HG03457 (cell line): Measurements from ENCODE around the gene ARL4D.
"Not testable (repeated sequence)": the region's sequence is repeated elsewhere in the genome, so short reads cannot be mapped to it uniquely, and the experiment has no call there.

Source experiments
- ATAC-seq: cut with Tn5 transposase; IDR thresholded peaks from one replicate; pipeline ENCODE4 v1.9.1; 2021; ENCODE audit warnings: moderate number of reproducible peaks; ENCODE audit not compliant: unreplicated experiment

Gene ARL4D

DNA sequence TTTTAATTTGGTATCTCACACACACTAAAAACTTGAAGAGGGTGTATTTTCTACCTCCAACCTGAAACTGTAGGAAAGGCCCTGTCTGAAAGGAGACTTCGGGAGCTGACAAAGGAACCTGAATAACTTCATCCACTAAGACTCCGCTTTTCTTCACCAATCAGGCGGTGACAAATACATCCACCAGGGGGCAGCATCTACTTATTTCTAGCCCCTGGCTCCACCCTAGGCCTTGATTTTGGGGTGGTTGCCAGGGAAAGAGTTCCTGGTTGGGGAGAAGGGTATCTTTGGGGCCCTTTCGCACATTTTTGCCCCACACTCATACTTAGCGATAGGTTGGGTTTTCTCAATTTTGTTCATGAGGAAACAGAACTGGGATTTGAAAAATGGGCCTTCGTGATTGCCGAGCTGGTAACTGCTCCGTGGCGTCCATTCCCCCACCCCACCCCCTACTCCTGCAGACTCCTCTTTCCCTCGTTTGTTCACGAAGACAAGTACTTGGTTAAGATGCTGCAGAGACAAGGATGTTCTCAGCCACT, 4.8 kb upstream of the ARL4D start:
- no peak for ATAC-seq

DNA sequence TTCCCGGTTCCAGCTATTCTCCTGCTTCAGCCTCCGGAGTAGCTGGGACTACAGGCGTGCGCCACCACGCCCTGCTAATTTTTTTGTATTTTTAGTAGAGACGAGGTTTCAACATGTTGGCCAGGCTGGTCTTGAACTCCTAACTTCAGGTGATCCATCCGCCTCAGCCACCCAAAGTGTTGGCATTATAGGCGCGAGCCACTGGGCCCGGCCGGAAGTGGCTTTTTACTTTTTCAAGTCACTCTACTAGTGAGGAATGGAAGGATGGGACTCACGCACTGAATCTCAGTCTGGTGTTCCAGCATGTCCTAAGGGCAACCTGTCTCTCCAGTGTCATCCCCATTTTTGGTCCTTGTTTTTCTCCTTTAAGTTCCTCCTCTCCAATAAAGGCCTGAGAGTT, 4.1 kb upstream of the ARL4D start:
- ATAC-seq: not testable (repeated sequence)

DNA sequence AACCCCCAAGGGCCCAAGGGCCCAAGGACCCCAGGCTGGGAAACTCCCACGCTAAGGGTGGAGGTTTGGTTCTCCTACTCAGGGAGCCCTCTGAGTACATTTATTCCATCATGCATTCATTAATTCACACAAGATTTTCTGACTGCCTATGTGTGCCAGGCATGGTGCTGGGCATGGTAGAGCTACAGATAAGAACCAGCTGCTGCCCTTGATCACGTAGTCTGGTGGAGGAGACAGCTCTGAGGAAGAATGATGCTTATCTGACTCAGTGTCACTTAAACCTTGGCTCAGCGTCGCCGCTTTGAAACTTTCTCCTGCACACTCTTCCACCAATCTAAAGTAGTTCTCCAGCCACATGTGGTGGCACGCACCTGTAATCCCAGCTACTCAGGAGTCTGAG, 3.6 kb upstream of the ARL4D start:
- ATAC-seq: no peak

DNA sequence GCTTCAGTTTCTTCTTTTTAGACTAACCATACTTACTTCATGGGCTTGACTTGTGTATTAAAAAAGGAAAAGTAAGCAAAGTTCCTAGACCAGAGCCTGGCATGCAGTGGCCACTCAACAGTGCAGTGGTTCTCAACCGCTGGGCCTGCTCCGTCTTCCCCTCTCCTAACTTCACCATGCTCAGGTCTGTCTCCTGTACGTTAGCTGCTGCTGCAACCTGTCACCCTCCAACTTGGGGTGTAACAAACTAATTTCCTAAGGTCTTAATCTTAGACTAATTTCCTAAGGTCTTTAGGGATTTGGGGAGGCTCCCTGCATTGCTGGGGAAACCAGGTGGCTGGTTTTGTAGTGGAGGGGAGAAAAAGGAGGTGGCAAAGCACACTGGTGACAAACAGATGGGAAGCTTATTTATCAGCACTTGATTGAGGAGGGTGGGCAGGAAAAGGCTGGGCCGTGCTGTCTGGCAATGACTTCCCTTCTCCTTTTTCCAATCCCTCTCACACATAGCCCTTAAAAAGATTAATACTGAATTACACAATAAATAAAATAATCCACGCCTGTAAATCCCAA, 2.2 kb upstream of the ARL4D start:
- no peak for ATAC-seq

DNA sequence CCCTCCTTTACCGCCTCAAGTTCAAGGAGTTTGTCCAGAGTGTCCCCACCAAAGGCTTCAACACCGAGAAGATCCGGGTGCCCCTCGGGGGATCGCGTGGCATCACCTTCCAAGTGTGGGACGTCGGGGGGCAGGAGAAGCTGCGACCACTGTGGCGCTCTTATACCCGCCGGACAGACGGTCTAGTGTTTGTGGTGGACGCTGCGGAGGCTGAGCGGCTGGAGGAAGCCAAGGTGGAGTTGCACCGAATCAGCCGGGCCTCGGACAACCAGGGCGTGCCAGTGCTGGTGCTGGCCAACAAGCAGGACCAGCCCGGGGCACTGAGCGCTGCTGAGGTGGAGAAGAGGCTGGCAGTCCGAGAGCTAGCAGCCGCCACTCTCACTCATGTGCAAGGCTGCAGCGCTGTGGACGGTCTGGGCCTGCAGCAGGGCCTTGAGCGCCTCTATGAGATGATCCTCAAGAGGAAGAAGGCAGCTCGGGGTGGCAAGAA, 1.1 kb downstream of the ARL4D start:
- no peak for ATAC-seq

DNA sequence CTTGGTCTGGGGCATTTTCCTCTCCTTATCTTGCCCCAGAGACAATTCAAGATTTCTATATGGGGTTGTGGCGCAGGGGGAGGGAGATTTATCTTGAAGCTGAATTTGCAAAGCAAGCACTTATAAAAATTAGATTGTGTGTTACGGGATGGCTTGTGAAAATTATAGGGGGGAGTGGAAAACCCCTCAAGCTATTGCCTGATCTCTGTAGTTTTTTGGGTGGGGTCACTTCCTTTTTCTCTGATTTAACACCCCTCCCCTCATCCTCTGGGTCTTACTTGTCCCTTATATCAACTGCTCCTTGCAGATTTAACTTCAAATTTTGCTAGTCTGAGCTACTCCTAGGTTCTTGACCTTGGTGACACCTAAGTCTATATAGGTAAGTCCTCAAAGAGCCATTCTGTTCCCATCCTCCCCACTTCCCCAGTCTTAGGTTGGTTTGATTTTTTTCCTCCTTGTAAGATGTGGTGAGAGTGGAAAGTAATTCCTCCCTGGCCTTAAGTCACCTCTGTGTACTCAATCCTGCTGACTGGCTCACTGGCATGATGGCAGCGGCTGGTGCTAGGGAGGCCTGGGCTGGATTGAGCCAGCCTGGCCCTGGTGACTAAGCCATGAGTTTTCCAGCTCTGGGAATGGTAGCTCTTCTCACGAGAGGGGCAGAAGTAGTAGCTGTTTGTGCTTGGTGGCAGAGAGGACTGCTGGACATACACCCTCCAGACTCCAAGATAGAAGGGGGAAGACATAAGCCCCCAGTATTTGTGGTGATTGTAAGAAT, 2.3 kb downstream of the ARL4D start:
- ATAC-seq: no peak

DNA sequence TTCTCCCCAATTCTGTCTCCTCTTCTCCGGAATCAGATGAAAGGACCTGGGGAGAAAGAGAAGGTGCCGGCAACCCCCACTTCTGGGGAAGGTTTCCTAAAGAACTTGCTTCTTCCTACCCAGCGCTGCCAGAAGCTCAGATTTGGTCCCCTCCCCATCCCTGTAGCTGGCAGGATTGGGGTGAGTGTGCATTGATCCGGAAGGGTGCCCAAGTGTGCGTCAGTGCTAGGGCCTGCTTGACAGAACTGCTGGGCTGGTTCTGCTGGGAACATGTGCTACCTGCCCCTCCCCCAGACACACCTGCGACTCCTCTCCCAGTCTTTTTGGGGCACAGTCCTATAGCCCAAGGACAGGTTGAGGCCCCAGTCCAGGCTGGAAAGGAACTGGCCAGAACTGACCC, 3.3 kb downstream of the ARL4D start:
- ATAC-seq: no peak

DNA sequence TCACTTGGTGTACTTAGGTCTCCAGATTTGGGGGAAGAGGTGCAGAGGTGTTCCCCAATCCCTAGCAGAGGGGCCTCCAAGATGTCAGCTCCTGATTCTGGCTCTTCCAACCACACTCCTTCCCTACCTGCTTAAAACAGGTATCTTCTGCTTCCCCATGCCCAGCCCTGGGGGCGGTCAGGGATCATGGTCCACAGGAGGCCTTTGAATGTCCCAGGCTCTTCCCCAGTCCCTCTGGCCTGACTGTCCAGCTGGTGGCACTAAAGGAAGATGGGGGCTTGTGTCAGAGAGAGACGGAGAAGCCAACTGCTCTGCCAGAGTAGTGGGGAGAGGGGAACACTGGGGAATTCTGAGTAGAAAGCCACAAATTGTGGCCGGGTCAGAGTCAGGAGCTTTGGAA, 3.8 kb downstream of the ARL4D start:
- ATAC-seq: no peak

DNA sequence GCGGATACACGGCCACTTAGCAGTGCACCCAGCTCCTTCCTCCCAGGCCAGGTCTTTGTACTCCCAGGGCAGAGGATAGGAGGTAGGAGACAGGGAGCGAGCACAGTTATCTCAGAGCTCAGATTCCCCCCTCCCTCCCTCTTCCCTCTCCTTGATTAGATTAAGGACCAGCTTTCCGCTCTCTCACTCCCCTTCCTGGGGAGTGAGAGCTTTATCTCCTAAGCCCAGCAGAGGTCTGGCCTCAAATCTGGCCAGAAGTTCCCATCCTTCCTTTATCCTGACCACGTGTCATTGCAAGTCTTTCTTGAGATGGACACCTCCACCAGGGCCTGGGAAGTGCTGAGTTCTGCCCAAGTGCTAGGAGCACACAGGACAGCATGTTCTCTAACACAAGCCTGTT, 5.1 kb downstream of the ARL4D start:
- ATAC-seq: no peak

DNA sequence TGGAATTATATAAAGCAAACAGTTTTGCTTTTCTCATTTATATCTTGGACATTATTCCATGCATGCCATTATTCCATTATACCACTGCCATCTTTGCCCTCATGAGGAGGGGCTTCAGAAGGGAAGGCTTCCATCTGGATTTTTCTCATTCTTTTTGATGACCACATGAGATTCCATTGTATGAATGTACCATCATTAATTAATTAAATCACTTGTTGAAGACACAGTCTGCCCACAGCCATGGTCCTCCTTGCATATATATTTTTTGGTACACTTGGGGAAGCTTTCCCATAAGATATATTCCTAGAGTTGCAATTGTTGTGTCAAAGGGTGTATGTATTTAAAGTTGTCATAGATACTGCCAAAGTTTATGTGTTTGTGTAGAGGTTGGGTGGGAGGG, 7.1 kb downstream of the ARL4D start:
- ATAC-seq: no peak

DNA sequence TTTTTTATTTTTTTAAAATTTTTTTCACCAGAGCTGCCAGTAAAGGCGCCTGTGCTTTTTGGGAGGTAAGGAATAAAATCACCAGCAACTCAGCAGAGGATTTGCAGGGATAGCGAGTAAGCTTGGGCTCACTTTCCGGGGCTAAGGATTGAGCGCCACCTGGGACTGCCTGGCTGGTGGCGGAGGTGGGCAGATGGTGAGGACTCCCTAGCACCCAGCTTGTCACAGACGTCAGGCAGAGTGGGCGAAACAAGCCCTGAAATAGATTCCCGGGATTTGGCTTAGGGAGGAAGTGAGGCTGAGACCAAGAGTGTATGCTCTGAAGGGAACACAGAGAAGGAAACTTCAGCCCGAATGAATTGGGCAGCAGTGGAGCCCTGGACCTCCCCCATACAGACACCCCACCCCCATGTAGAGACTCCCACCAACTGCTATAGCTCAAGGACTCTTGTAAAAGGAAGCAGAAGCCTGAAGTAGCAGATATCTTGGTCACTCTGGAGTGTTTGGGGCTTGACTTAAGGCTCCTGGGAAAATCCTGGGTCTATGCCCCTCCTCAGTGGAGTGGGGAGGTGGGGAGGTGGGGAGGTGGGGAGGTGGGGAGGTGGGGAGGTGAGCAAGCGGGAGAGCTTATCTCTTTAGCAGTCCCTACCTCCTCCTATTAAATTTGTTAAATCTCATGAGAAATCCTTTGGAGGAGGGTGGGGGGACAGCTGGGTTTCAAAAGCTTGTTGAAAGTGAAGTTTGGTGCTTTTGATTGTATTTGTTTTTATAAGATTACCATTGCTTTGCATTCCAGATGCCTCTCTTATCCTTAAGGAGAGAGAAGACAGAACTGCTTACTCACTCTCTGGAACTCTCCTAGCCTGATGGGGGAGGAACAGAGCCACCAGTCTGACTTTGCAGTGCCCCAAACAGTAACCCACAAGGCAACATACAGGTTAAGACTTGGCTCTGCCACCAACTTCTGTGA, 8.2 kb downstream of the ARL4D start:
- ATAC-seq: no peak

DNA sequence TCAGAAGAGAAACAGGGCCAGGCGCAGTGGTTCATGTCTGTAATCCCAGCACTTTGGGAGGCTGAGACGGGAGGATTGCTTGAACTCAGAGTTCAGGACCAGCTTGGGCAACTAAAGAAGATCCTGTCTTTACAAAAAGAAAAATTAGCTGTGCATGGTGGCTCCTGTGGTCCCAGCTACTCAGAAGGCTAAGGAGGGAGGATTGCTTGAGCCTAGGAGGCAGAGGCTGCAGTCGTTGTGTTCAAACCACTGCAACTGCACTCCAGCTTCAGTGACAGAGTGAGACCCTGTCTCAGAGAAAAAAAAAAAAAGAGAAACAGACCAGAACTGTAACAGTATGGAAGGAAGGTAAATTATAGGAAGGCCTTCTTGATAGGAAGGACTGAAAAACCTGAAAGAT, 10.3 kb downstream of the ARL4D start:
- no peak for ATAC-seq

DNA sequence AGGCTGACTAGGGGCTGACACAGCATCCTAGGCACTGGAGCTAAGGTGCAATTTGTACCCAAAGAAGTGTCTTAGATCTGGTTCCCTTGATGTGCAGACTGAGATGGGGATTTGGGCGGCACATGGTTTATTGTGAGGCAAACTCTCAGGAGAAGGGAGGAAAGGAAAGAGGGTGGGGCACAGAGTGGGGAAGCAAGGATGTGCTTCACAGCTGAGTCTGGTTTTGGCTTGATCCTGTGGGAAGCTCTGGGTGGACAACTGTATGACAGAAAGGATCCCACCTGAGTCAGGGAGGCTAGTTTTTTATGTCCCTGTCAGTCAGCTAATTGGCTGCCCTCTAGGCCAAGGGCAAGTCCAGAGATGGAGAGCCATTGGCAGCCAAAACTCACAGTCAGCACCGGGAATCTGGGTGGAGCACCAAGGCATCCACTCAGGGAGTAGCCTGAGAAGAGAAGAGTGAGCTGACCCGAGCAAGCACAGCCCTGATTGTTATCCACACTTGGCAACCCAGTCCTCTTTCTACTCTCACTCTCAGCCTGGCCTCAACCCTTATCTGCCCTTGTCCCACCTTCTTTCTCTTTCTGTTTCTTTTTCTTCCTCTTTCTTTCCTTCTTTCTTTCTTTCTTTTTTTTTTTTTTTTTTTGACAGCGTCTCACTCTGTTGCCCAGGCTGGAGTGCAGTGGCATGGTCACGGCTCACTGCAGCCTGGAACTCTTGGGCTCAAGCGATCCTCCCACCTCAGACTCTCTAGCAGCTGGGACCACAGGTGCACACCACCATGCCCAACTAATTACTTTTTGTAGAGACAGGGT, 12.0 kb downstream of the ARL4D start:
- no peak for ATAC-seq

DNA sequence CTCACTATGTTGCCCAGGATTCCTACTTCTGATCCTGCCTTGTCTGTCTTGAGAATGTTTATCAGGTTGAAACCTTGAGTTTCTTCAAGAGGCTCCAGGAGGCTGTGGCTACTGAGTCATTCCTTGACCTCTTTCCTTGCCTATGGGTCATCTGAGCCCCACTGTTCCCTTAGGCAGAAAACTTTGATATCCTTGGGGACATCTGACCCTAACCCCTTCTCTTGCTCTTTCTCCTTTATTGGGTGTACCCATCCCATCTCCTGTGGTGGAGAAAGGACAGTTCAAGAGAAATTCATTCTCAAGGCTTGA, 12.5 kb downstream of the ARL4D start:
- ATAC-seq: no peak

DNA sequence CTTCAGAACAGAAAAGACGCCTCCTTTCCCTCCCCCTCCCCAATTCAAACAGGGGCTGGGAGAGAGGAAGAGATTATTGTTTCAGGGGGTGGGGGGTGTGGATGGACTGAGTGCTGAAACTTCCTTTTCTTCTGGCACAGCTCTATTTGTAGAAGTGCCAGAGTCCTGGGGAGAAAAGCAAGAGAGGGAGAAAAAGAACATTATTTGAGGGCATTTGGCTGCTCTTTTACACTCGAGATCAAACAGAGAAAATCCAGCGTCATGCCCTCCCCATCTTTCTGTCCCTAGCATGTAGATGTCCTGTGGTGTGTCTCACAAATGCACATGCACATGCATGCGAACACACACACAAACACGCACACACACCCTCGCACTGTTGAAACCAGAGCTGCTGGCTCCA, 13.0 kb downstream of the ARL4D start:
- ATAC-seq: no peak

DNA sequence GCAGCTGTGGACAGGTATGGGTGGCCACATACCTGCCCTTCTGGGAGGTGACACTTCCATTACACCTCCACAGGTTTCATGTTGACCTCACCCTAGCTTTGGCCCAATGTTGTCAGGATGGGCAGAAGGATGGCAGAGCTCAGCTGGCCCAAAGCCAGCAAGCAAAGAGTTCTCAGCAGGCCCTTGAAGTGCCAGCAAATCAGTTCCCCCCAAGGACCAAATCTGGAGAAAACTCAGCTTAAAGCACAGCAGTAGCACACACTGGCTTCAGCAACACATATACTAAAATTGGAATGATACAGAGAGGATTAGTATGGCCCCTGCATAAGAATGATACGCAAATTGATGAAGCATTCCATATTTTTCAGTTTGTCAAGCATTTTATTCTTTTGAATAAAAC, 13.4 kb downstream of the ARL4D start:
- ATAC-seq: no peak

DNA sequence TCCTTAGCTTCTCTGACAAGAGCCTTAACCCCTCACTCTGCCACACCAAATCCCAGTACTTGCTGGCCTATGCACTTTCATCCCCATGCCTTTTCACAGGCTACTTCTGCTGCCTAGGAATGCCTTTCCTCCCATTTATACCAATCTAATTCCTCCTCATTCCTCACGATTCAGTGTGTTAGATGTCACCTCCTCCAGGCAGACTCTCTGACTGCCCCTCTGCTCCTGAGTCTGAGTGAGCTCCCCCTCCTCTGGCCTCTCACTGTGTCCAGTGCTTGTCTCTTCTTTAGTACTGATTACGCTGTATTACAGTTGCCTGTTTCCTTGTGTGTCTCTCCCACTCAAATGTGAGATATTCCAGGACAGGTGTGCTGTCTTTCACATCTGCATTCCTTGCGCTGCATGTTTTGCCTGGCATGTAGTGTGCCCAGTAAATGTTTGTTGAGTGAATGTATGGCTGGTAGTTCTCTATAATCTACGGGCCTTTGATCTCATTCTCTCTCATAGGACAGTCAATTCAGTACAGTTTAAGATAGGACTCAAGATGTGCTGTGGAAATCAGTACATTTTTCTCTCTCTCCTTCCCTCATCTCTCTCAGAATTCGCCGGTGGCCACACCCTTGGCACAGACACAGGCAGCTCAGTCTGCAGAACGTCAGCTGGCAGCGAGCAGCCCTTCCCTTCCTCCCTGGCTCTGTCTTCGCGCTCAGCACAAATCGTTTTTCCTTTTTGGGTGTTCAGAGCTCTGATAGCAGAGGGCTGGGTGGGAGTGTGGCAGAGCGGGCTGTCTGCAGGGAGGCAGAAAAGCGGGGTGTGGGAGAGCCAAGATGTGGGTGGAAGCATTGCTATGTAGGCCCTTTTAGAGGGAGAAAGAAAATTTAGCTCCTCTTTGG, 18.5 kb downstream of the ARL4D start:
- ATAC-seq: no peak

DNA sequence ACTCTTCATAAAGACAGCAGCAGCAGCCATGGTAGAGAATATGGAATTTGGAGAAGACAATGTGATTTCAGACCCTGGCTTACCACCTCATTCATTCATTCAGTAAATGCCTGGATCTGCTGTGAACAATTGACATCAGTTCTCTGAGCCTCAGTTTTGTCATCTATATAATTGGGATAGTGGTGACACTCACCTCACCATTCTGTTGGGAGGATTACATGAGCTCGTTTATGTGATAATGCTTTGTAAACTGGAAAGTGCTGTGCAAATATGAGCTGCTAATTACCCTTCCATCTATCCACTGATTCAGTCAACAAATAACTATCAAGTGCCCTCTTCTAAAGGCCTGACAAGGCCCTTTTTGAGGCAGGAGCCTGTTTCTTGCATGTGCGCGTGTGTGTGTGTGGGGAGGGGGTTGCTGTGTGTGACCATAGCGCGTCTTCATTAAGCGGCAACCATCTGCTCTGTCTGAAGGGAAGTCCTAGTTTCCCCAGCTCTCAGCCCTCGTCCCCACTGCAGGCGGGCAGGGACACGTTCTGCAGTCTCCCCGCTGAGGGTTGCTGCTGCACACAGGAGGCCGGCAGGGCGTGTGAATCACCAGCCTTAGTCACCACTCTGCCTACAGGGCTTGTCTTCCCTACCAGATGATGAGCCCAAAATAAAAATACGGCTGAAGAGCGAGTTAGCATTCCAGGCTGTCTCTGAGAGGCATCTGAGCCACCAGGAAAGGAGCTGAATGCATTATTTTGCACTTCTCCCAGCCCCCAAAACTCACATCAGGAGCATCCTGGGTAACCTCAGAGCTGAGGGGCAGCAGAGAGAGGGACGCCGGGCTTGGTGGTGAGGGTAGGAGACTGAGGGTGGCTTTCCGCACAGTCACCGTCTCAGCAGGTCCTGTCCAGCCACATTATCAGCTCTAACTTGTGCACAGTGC, 19.9 kb downstream of the ARL4D start:
- ATAC-seq: no peak
